Measurements from ENCODE around the gene VAT1L. TPM values are rescaled to one million over a fixed set of nuclear protein-coding genes. Genes with fewer than 3 reads are reported as not detected.

VAT1L gene
- total and polyA plus RNA-seq, 4 donors = 0.17 to 0.98 (median 0.26) TPM

DNA sequence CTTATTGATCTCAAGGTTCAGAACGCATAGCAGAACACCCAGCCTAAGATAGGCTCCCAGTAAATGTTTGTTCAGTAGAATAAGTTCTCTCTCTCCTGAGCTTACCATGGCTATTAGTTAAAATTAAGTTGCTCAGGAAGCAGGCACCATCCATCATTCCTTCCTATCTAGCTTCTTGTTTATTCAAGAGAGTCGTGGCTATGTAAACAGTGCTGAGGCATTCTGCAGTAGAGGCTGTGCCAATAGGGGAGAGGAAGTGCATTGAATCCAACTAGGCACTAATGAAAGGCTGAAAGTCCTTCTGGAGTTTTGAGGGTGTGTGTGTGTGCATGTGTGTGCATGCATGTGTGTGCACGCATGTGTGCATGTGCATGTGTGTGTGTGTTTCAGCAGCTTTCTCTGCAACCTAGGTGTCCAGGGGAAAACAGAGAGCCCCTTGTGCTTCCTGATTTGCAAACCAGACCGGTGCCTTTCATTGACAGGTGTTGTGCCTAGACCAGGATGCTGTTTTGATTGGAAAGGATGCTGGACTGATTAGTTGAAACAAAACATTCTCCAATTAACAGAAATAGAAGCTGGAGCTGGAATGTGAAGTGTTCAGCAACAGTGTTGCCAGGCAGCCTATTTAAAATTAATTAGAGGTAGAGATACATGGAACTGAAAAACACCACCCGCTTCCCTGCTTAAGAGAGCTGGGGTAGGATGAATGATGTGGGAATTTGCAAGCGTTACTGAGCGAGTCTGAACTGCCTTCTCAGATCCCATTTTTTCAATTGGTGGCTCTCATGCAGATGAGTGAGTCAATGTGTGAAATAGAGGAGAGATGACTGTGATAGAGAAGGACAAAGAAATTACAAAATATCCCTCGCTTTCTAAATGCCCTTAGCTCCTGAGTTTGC lies 130.7 kb downstream of the VAT1L start:
- Histone ChIP-seq H3K9ac (ENCODE audit: low read depth in 1 of 2, low read length in 2 of 2) (no peak overlapping the region), H3K4me1 (ENCODE audit: control insufficient read depth in 4 of 4, insufficient read depth in 4 of 4, low read length in 3 of 4) (peaks cover 0 to 3% (median 0%) of the 10 kb centered on the region in 4 donors), H3K27ac (ENCODE audit: low read depth in 1 of 2, low read length in 2 of 2) (no peak overlapping the region), H3K27me3 (ENCODE audit: control insufficient read depth in 4 of 4, insufficient read depth in 4 of 4, low read length in 3 of 4) (no peaks in the 10 kb centered on the region), H3K4me3 (ENCODE audit: low read depth in 1 of 3, low read length in 3 of 3) (no peak overlapping the region), H3K36me3 (ENCODE audit: control insufficient read depth in 4 of 4, insufficient read depth in 3 of 4, low read depth in 1 of 4, low read length in 3 of 4) (no peaks in the 10 kb centered on the region), H3K9me3 (ENCODE audit: control insufficient read depth in 4 of 4, low read length in 3 of 4) (no peaks in the 10 kb centered on the region)
- no peak for DNase-seq (ENCODE audit: low spot score)
- WGBS = 45% methylated on average over 8 of the region's 8 CpGs
- TF ChIP-seq FOXA2 (IDR thresholded peaks at IDR 0.05) (peak; percentile 43), SP1 (IDR thresholded peaks at IDR 0.05) (peak; percentile 24), GABPA (IDR thresholded peaks at IDR 0.05 in 1 of 2, conservative IDR thresholded peaks at IDR 0.05 in 1 of 2) (no peak), TAF1 (conservative IDR thresholded peaks at IDR 0.05) (no peak), HNF4A (conservative IDR thresholded peaks at IDR 0.05) (no peak), EGR1 (IDR thresholded peaks at IDR 0.05; ENCODE audit: low read depth in 2 of 2) (no peak), YY1 (IDR thresholded peaks at IDR 0.05) (no peak), FOXA1 (IDR thresholded peaks at IDR 0.05) (peak; percentile 49), JUND (IDR thresholded peaks at IDR 0.05) (no peak), RXRA (IDR thresholded peaks at IDR 0.05) (no peak), NR2F2 (IDR thresholded peaks at IDR 0.05) (peak; percentile 34), RAD21 (IDR thresholded peaks at IDR 0.05) (peak in 1 of 2 donors; percentile 12), HNF4G (IDR thresholded peaks at IDR 0.05) (no peak)
- TF ChIP-seq, protein P1, sequence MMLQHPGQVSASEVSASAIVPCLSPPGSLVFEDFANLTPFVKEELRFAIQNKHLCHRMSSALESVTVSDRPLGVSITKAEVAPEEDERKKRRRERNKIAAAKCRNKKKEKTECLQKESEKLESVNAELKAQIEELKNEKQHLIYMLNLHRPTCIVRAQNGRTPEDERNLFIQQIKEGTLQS (IDR thresholded peaks at IDR 0.05) = no peak
- TF ChIP-seq, protein P2, sequence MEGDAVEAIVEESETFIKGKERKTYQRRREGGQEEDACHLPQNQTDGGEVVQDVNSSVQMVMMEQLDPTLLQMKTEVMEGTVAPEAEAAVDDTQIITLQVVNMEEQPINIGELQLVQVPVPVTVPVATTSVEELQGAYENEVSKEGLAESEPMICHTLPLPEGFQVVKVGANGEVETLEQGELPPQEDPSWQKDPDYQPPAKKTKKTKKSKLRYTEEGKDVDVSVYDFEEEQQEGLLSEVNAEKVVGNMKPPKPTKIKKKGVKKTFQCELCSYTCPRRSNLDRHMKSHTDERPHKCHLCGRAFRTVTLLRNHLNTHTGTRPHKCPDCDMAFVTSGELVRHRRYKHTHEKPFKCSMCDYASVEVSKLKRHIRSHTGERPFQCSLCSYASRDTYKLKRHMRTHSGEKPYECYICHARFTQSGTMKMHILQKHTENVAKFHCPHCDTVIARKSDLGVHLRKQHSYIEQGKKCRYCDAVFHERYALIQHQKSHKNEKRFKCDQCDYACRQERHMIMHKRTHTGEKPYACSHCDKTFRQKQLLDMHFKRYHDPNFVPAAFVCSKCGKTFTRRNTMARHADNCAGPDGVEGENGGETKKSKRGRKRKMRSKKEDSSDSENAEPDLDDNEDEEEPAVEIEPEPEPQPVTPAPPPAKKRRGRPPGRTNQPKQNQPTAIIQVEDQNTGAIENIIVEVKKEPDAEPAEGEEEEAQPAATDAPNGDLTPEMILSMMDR (IDR thresholded peaks at IDR 0.05; ENCODE audit: low read depth, low read length, missing input control) = no peak
- TF ChIP-seq, protein P3, sequence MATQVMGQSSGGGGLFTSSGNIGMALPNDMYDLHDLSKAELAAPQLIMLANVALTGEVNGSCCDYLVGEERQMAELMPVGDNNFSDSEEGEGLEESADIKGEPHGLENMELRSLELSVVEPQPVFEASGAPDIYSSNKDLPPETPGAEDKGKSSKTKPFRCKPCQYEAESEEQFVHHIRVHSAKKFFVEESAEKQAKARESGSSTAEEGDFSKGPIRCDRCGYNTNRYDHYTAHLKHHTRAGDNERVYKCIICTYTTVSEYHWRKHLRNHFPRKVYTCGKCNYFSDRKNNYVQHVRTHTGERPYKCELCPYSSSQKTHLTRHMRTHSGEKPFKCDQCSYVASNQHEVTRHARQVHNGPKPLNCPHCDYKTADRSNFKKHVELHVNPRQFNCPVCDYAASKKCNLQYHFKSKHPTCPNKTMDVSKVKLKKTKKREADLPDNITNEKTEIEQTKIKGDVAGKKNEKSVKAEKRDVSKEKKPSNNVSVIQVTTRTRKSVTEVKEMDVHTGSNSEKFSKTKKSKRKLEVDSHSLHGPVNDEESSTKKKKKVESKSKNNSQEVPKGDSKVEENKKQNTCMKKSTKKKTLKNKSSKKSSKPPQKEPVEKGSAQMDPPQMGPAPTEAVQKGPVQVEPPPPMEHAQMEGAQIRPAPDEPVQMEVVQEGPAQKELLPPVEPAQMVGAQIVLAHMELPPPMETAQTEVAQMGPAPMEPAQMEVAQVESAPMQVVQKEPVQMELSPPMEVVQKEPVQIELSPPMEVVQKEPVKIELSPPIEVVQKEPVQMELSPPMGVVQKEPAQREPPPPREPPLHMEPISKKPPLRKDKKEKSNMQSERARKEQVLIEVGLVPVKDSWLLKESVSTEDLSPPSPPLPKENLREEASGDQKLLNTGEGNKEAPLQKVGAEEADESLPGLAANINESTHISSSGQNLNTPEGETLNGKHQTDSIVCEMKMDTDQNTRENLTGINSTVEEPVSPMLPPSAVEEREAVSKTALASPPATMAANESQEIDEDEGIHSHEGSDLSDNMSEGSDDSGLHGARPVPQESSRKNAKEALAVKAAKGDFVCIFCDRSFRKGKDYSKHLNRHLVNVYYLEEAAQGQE (IDR thresholded peaks at IDR 0.05) = no peak
- TF ChIP-seq, protein P4, sequence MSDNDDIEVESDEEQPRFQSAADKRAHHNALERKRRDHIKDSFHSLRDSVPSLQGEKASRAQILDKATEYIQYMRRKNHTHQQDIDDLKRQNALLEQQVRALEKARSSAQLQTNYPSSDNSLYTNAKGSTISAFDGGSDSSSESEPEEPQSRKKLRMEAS (IDR thresholded peaks at IDR 0.05) = no peak
- TF ChIP-seq, protein P5, sequence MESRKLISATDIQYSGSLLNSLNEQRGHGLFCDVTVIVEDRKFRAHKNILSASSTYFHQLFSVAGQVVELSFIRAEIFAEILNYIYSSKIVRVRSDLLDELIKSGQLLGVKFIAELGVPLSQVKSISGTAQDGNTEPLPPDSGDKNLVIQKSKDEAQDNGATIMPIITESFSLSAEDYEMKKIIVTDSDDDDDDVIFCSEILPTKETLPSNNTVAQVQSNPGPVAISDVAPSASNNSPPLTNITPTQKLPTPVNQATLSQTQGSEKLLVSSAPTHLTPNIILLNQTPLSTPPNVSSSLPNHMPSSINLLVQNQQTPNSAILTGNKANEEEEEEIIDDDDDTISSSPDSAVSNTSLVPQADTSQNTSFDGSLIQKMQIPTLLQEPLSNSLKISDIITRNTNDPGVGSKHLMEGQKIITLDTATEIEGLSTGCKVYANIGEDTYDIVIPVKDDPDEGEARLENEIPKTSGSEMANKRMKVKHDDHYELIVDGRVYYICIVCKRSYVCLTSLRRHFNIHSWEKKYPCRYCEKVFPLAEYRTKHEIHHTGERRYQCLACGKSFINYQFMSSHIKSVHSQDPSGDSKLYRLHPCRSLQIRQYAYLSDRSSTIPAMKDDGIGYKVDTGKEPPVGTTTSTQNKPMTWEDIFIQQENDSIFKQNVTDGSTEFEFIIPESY (IDR thresholded peaks at IDR 0.05) = no peak
